NCI-H345 (cell line): ENCODE measurements around the gene DNAH3.
A peak's percentile ranks its signal among the peaks of the same experiment; 100 is the strongest.
"Not testable (repeated sequence)": the region's sequence is repeated elsewhere in the genome, so short reads cannot be mapped to it uniquely, and the experiment has no call there.

Experiments
- DNase-seq: peaks from one replicate; lab custom pipeline; 2025; lab: John Stamatoyannopoulos, UW

Gene DNAH3

DNA sequence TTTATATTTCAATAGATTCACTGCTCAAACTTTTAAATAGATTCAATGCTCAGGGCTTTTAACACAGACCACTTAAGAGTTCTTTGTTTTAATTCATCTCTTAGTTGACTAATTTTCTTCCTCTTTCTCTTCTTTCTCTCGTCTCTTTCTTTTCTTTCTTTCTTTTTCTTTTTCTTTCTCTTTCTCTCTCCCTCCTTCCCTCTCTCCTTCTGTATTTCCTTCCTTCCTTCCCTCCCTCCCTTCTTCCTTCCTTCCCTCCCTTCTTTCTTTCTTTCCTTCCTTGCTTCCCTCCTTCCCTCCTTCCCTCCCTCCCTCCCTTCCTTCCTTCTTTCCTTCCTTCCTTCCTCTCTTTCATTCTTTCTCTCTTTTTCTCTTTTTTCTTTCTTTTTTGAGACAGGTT is 145.6 kb downstream of the DNAH3 start:
- no peak for DNase-seq

DNA sequence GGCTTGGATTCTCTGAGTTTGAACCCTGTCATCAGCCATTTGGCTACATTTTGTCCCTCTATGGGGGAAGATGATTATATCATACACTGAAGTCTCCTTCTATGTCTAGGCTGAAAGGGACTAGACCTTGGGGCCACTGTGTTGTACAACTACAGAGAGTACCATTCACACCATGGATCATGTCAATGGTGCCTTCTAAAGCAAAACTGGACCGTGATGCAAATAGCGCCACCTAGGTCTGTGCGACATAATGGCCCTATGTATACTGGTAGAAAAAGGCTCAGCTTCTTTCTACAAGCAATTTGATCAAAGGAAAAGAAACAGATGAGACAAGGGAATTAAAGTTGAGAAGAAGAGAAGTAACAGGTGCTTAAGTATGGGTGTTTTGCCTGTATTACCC is 149.4 kb downstream of the DNAH3 start:
- no peak for DNase-seq

DNA sequence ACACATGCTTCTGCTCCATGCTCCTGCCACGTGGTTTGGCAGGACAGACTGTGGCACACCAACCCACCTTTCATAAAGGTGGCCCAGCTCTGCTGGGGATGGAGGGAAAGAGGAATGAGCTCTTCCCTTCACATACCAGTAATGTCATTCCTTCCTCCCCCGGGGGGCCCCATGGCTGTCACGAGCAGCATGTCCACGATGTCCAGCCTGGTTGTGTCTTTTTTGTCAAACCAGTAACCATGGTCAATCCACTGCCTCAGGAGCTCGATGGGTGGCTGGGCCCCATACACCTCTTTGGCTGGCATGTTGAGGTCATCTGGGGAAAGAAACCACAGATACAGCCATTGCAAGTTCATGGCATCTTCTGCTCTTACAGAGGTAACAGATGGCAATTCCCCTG is 153.5 kb downstream of the DNAH3 start:
- no peak for DNase-seq

DNA sequence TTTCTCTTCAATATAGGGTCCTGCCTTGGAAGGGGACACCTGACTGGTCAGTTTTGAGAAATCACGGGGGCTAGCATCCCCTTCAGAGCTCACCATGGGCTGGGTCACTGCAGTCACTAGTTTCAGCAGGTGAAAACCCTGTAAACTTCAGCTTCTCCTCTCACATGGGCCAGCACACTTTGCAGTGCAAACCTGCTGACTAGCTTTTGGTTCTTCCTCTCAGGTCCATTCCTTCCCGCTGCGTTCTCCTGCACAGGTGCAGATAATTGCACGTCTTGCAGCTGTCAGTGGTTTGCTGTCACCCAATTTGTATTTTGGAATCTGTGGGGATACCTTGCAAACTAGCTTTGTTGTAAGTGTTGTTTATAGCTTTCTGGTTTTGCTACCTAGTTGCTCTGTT is 154.9 kb downstream of the DNAH3 start:
- no peak for DNase-seq

DNA sequence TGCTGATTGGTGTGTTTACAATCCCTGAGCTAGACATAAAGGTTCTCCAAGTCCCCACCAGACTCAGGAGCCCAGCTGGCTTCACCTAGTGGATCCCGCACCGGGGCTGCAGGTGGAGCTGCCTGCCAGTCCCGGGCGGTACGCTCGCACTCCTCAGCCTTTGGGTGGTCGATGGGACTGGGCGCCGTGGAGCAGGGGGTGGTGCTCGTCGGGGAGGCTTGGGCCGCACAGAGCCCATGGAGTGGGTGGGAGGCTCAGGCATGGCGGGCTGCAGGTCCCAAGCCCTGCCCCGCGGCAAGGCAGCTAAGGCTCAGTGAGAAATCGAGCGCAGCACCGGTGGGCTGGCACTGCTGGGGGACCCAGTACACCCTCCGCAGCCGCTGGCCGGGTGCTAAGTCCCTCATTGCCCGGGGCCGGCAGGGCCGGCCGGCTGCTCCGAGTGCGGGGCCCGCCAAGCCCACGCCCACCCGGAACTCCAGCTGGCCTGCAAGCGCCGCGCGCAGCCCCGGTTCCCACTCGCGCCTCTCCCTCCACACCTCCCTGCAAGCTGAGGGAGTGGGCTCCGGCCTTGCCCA is 161.1 kb downstream of the DNAH3 start:
- DNase-seq, result not testable (repeated sequence)

DNA sequence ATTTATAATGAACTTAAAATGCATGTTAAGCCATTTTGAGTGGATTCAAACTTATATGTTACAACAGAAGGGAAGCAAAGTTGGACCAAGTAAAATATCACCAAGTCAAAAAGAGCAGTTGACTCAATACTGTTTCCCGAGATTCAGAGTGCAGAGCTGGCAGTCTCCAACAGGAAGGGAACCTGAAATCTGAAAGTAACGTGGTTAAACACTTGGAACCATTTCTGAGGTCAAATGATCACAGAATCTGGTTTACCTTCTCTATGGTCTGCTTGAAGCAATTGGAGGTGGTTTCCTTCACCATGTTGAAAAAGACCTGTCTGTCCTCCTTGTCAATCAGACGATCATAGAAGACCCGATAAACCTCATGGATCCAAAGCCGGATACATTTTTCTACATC is 163.6 kb downstream of the DNAH3 start:
- DNase-seq, result no peak

DNA sequence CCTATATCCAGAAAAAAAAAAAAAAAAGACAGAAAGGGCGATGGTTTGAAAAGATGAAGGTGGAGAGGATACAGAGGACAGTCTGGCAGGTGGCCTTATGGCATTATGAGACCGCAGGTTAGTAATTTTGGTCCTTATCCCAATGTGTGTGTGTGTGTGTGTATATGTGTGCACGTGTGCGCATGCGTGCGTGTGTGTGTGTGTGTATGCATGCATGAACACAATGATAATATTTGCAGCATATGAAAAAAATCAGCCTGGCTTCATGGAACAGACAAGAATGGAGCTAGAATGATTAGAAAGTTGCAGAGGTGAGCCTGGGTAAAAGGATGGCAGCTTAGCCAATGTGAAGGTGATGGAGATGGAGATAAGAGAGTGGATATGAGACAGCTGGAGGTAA is 166.6 kb downstream of the DNAH3 start:
- DNase-seq, result no peak

DNA sequence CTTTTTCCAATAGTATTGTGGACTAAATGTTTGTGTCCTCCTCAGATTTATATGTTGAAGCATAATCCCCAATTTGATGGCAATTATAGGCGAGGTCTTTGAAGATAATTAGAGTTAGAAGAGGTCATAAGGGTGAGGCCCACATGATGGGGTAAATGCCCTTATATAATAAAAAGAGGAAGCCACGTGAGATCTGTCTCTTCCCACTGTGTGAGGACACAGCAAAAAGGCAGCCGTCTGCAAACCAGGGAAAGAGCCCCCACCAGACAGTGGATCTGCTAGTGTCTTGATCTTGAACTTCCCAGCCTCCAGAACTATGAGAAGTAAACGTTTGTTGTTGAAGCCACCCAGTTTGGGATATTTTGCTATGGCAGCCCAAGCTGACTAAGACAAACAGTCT is 174.1 kb downstream of the DNAH3 start:
- DNase-seq, result no peak

DNA sequence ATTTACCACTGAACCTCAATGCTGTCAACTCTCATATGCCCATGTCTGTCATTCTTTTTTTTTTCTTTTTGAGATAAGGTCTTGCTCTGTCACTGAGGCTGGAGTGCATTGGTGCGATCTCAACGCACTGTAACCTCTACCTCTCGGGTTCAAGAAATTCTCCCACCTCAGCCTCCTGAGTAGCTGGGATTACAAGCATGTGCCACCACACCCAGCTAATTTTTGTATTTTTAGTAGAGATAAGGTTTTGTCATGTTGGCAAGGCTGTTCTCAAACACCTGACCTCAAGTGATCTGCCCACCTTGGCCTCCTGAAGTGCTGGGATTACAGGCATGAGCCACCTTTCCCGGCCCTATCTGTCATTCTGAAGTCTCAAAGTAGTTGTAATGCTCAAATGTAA is 177.4 kb downstream of the DNAH3 start:
- DNase-seq, result not testable (repeated sequence)

DNA sequence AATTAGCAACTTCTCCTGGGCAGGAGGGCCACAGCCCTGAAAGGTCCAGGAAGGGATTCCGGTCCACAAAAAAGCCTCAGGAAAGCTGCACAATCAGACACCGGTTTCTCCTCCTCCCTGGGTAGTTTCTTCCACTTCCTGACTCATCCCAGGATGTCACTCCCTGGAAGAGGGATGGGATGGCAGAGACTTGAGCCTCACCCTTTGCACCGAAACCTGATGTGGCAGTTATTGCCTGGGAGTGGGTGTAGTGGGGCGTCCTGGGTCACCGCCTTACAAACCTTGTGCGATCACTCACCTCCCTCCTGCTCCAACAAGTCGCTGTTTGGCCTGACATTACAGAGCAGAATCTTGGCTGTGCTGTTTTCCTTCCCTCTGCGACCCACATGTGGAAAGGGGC is 179.2 kb downstream of the DNAH3 start:
- DNase-seq, result no peak

DNA sequence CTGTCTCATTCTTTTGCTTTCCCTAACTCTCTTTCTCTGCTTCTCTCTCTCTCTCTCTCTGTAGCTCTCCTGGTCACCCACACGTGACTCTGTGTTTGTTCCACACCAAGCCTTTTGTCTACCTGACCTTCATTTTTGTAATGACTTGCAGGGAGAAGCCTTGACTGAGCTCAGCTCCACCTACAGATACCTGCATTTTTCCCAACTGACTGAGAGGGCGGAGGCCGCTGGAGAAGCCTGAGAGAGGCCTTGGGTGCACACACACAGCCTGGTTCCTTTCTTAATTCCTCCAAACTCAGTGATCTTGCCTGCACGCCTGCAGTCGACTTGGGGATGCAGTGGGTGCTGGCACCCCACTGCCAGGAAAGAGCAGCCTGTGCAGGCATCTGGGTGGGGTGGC is 181.3 kb downstream of the DNAH3 start:
- DNase-seq, result no peak

DNA sequence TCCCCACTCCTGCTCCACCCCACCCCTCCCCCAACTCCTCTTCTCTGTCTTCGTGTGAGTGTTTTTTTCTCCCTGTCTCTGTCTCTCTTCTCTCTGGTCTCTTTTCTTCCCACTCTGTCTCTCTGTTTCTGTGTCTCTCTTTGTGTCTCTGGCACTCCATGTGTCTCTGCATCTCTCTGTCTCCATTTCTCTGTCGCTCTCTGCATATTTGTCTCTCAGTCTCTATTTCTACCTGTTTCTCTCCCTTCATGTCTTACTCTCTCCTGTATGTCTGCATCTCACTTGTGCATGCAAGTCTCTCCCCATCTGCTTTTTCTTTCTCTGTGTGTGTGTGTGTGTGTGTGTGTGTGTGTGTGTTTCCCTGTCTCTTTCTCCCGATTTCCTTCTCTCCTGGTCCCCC is 181.9 kb downstream of the DNAH3 start:
- DNase-seq, result no peak

DNA sequence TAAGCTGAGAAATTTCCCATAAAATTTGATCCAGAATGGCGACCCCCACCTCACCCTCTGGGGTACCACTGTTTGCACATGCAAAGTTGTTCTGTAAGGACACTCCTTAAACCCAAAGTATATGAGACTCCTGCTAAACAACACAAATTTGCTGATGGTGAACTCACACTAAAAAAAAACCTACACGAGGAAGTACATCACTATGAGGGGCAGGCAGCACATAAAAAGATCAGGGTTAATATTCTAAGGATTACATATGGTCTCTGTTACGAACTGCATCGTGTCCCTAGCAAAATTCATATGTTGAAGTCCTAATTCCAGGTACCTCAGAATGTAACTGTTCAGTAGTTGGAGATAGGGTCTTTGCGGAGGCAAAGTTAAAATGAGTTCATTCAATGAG is 189.7 kb downstream of the DNAH3 start:
- no peak for DNase-seq

DNA sequence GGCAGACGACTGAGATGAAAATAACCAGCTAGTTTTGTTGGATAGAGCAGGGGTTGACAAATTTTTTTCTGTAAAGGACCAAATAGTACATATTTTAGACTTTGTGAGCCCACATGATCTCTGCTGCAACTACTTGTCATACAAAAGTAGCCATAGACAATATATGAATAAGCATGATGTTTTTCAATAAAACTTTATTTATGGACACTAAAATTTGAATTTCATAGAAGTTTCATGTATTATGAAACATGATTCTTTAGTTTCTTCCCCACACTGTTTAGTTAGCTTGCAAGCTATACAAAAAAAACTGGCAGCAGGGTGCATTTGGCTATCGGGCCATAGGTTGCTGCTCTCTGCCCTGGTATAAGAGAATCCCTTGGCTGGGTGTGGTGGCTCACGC is 193.5 kb downstream of the DNAH3 start:
- no peak for DNase-seq

DNA sequence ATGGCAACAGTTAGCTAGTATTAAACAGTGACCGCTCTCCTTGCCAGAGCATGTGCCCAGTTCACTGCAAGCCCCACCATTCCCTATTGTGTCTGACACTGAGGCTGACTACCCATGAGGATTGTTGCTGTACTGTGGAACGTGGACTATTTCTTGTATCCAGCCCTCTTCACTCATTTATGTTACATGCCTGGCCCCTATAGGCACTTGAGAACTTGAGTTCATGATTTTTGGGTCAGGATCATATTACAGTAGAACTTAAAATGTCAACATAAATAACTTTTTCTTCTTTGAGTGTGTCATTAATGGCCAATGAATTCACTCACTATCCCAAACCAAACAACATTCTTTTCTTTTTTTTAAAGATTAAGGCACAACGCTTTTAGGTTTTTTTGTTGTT is 194.3 kb downstream of the DNAH3 start:
- no peak for DNase-seq

DNA sequence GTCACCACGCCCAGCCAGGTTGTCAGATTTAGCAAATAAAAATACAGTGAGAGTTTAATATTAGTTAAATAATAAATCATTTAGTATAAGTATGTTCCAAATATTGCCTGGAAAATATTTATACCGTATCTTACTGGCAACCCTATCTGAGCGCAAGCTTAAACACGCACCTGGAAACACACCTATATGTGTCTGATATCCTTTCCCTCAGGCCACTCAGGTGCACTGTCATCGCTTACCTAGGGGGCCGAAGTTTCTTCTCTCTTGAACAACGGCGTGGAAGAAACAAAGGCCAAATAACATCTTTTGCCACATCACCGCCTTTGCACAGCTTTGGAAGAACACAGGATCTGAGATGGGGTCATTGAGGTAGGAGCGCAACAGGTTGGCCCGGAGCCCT is 196.1 kb downstream of the DNAH3 start:
- no peak for DNase-seq

DNA sequence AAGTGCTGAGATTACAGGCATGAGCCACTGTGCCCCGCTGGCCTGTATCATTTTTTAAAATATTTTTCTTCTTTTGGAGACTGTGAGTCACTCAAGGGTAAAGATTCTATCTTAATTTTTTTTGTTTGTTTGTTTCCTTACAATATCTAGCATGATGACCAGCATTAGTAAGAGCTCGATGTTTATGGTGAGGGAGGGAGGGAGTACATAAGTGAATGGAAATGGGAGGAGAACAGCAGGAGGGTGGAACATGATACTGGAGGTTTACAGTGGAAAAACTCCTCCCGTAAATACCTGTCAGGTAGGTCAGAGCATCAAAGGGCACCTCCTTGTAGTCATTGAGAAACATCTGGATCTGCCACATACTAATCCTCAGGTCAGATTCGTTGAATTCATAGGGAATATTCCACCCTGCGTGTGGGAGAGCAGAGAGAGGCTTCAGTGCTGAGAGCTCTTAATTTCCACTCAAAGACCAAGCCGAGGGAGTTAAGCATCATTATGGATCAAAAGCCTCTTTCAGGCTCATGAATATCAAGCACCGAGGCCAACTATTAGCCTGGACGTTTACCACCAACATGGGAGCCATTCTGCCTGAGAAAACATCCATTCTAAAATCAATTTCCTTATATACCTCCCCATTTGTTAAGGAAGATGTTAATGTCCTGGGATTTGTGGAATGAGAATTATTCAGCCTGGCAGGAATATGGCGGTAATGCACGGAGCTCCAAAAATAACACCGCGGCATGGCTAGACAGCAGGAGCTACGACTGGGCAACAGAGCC is 198.3 kb downstream of the DNAH3 start:
- DNase-seq, result peak; percentile 8

DNA sequence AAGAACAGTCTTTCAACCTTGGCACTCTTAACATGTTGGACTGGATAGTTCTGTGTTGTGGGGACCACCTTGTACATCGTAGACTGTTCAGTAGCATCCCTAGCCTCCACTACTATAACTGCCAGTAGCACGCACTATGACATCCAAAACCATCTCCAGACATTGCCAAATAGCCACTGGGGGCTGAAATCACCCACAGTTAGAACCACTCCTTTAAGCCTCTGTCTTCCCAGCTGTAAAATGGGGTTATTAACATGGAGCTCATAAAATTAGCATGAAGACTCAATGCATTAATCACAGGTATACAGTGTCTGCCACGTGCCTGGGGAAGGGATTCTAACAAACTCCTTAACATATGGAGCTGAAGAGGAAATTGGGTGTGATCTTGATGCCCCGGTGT is 200.4 kb downstream of the DNAH3 start:
- DNase-seq, result no peak

DNA sequence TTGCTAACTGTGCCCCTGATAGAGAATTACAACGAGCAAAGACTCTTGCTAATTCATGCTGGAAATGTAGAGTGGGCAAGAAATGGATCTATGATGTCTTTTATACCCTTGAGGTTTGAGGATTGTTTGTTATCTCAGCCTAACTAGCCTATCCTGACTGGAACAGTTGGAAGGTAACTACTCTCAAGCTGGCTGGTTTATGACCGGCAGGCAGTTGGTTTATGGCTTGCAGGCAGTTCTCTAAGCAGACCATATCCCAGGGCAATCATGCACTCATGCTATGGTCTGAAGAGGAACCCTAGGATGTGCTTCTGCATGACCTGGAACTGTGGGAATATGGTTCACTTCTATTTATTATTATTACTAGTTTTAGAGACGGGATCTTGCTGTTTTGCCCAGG is 201.0 kb downstream of the DNAH3 start:
- DNase-seq, result no peak

DNA sequence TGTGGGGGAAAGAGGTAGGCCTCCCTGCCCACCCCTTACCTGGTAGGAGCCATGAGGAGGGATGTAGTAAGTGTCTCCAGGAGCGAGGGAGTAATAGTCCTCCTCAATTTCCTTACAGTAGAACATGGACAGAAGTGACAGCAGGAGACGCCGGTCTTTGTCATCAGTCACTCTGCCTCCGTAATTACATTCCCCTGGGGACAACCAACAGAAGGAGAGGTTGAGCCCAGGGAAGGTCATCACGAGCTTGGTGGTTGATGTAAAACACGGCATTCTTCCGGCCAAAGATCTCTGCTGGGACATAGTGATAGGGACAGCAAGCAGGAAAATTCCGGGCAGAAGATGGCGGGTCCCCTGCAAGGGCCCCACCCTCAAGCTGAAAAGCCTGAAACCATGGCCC is 202.2 kb downstream of the DNAH3 start:
- DNase-seq, result no peak

DNA sequence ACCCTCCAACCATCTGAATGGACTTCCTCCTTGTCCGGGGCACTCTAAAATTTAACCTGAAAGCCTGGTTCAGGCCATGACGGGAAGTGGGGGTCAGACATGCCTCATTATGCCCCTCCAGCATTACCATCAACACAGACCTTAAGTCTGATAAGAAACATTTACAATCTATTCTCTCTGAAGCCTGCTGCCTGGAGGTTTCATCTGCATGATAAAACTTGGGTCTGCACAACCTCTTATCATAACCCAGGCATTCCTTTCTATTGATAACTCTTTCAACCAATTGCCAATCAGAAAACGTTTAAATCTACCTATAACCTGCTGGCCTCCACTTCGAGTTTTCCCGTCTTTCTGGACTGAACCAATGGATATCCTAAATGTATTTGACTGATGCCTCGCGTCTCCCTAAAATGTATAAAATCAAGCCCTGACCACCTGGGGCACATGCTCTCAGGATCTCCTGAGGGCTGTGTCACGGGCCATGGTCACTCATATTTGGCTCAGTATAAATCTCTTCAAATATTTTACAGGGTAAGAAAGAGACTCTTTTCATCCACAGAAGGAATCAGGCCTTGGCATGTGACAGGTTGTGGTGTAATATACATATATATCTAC is 204.5 kb downstream of the DNAH3 start:
- no peak for DNase-seq

DNA sequence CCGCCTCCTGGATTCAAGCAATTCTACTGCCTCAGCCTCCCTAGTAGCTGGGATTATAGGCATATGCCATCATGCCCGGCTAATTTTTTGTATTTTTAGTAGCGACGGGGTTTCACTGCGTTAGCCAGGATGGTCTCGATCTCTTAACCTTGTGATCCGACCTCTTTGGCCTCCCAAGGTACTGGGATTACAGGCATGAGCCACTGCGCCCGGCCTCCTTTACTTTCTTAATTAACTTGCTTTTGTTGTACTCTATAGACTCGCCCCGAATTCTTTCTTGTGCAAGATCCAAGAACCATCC is 205.1 kb downstream of the DNAH3 start:
- DNase-seq, result not testable (repeated sequence)

DNA sequence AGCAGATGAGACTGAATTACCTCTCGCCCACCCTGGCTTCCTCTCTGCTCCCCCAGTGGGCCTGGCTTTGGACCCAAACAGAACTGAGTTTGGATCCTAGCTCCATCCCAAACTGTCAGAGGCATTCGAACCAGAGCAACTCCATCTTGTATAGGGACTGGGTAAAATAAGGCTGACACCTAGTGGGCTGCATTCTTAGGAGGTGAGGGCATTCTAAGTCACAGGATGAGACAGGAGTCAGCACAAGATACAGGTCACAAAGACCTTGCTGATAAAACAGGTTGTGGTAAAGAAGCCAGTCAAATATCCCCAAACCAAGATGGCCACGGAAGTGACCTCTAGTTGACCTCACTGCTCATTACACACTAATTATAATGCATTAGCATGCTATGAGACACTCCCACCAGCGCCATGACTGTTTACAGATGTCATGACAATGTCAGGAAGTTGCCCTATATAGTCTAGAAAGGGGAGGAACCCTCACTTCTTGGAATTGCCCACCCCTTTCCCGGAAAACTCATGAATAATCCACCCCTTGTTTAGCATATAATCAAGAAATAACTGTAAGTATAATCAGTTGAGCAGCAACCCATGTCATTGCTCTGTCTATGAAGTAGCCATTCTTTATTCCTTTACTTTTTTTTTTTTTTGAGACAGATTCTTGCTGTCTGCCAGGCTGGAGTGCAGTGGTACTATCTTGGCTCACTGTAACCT is 205.6 kb downstream of the DNAH3 start:
- DNase-seq, result no peak
